AG04449 (cell line): ENCODE results near the gene WIPF2.
"Not testable (repeated sequence)": the region's sequence is repeated elsewhere in the genome, so short reads cannot be mapped to it uniquely, and the experiment has no call there.

Experiments used
- CTCF ChIA-PET: fragments of 350-600 bp; formaldehyde crosslinking; extraction: SDS; loops from one replicate; lab custom pipeline; 2021; ENCODE audit warnings: antibody characterized with exemption; lab: Yijun Ruan, JAX
- POLR2A ChIA-PET: fragments of 400-600, 350-600 bp; formaldehyde crosslinking; extraction: SDS; loops from one replicate; lab custom pipeline; 2020; ENCODE audit warnings: antibody characterized with exemption, inconsistent platforms; lab: Yijun Ruan, JAX
- DNase-seq: peaks from one replicate; pipeline ENCODE4 v3.0.0-alpha.2; 2010; ENCODE audit warnings: low read depth, low spot score
- H3K4me3 ChIP-seq: 2 replicates; pipeline ENCODE4 v1.5.1; 2011; ENCODE audit warnings: low read depth, mild to moderate bottlenecking, control low read depth, low read length
- TF ChIP-seq, protein P1 (sequence below): IDR thresholded peaks from one replicate; pipeline ENCODE4 v1.5.1; 2011; ENCODE audit warnings: mild to moderate bottlenecking, moderate library complexity, low read length, control low read depth, inconsistent platforms; ENCODE audit not compliant: insufficient read depth; ENCODE audit errors: missing control alignments

The WIPF2 gene

DNA sequence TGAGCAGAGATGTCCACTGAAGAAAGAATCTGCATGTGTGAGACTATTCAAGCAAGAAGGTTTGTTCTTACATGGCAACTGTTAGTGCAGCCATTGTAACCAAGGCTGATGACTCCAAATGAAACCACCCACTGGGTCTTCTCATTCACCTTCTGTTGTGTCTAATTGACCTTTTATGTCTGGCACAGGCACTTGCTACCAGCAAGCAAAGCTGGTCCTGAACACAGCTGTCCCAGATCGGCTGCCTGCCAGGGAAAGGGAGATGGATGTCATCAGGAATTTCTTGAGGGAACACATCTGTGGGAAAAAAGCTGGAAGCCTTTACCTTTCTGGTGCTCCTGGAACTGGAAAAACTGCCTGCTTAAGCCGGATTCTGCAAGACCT is 72.2 kb downstream of the WIPF2 start:
- CTCF ChIA-PET = interaction anchor here (1.0 to 13.8 kb wide), 23 partner anchors 10 to 277 kb away, joined by 3 to 290 read pairs (median 6); partner anchors contain the start of genes CSF3, RARA, TOP2A and WIPF2
- DNase-seq = no peak
- no peak overlapping the region for H3K4me3 ChIP-seq
- TF ChIP-seq, protein P1, sequence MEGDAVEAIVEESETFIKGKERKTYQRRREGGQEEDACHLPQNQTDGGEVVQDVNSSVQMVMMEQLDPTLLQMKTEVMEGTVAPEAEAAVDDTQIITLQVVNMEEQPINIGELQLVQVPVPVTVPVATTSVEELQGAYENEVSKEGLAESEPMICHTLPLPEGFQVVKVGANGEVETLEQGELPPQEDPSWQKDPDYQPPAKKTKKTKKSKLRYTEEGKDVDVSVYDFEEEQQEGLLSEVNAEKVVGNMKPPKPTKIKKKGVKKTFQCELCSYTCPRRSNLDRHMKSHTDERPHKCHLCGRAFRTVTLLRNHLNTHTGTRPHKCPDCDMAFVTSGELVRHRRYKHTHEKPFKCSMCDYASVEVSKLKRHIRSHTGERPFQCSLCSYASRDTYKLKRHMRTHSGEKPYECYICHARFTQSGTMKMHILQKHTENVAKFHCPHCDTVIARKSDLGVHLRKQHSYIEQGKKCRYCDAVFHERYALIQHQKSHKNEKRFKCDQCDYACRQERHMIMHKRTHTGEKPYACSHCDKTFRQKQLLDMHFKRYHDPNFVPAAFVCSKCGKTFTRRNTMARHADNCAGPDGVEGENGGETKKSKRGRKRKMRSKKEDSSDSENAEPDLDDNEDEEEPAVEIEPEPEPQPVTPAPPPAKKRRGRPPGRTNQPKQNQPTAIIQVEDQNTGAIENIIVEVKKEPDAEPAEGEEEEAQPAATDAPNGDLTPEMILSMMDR = no peak
- POLR2A ChIA-PET = no interaction called here

DNA sequence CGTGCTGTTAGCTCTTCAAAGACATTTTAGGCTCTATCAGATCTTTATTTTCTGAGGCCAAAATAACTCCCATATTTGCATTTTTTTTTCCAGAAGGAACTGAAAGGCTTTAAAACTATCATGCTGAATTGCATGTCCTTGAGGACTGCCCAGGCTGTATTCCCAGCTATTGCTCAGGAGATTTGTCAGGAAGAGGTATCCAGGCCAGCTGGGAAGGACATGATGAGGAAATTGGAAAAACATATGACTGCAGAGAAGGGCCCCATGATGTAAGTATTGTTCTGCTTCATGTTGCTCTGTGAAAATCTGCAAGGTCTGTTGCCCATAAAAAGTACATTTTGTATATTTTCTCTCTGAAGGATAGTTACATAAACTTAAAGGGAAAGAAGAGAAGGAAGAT is 74.3 kb downstream of the WIPF2 start:
- TF ChIP-seq, protein P1 = no peak
- no peak overlapping the region for H3K4me3 ChIP-seq
- POLR2A ChIA-PET = no interaction called here
- DNase-seq = no peak
- CTCF ChIA-PET = interaction anchor here (0.6 to 13.8 kb wide), 13 partner anchors 8 to 279 kb away, joined by 3 to 290 read pairs (median 28); partner anchors contain the start of genes CSF3, RARA and WIPF2

DNA sequence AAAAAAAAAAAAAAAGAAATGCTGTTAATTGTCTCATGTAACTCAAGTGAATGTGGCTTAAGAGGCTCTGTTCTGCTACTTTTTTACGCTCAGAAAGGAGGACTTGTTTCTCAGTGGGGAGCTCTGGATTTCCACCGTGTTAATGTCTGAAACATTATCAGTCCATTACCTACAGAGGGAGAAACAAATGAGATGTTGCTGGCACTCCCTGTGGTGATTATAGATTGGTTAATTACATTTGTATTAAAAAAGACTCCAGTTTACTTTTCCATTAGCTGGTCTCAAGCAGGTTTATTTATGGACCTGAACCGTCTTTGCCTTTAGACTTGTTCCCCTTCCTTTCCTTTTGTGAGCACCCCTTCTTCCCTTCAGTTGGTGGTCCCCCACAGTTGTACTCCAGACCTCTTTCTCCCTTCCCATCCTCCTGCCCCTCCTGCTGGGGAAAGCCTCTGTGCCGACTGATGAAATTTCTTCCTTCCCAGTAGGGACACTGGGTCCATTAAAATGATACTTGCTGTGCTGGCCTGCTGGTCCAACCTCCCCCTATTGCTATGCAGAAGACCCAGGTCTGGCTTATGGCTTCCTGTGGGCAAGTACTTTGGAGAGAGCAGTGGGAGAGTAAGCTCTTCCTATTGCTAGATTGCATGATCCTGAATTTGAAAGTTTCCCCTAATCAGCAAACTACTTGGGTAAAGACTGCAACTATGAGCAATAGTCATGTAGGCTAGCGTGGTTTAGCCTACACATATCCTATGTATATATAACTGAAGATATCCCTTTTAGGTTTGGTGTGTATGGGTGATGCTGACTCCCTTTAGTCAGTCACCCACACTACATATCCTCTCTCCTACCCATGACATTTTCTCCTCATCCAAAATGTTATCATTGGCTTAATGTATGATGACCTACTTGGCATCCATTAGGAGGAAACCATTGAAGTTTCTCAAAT is 76.7 kb downstream of the WIPF2 start:
- no peak for DNase-seq
- CTCF ChIA-PET = interaction anchor here (0.7 to 17.4 kb wide), 17 partner anchors 6 to 282 kb away, joined by 3 to 649 read pairs (median 6); partner anchors contain the start of genes CASC3, CSF3 and WIPF2
- TF ChIP-seq, protein P1 = no peak
- no peak overlapping the region for H3K4me3 ChIP-seq
- POLR2A ChIA-PET = no interaction called here

DNA sequence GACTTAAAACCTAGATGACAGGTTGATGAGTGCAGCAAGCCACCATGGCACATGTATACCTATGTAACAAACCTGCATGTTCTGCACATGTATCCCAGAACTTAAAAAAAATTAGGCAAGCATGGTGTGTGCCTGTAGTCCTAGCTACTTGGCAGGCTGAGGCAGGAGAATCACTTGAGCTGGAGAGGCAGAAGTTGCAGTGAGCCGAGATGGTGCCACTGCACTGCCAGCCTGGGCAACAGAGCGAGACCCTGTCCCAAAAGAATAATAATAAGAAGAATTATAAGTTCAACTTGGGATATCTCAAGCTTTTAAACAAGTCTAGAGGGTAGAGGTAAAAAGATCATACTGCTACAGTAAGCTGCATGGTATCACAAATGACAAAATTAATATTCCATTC is 78.4 kb downstream of the WIPF2 start:
- POLR2A ChIA-PET = no interaction called here
- H3K4me3 ChIP-seq = no peak overlapping the region
- CTCF ChIA-PET = interaction anchor here (1.4 to 17.4 kb wide), 4 partner anchors 6 to 106 kb away, joined by 5 to 649 read pairs (median 182); partner anchors contain the start of gene CDC6
- TF ChIP-seq, protein P1 = no peak
- no peak for DNase-seq

DNA sequence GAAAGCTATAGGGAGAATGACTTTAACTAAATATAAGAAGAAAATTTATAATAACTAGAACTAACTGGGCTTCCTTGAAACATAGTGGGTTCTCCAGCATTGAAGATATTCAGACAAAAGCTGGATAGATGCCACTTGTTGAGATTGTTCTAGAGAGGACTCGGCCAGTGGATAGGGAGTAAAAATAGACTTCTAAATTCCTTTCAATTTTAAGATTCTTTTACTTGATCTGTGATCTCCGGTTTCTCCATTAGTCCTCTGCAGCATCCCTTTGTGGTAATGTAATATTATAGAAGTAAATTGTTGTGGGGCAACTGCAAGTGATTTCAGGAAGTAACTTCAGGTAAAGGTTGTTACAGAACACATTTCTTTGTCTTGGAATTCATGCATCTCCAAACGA is 79.6 kb downstream of the WIPF2 start:
- CTCF ChIA-PET = interaction anchor here (0.7 to 17.4 kb wide), 16 partner anchors 7 to 264 kb away, joined by 3 to 649 read pairs (median 4); partner anchors contain the start of genes CDC6, RARA, TOP2A and WIPF2
- TF ChIP-seq, protein P1 = no peak
- POLR2A ChIA-PET = interaction anchor here (0.7 kb wide), 2 partner anchors 21 to 90 kb away, joined by 3 to 4 read pairs; no protein-coding TSS in a partner anchor
- DNase-seq = no peak
- no peak overlapping the region for H3K4me3 ChIP-seq

DNA sequence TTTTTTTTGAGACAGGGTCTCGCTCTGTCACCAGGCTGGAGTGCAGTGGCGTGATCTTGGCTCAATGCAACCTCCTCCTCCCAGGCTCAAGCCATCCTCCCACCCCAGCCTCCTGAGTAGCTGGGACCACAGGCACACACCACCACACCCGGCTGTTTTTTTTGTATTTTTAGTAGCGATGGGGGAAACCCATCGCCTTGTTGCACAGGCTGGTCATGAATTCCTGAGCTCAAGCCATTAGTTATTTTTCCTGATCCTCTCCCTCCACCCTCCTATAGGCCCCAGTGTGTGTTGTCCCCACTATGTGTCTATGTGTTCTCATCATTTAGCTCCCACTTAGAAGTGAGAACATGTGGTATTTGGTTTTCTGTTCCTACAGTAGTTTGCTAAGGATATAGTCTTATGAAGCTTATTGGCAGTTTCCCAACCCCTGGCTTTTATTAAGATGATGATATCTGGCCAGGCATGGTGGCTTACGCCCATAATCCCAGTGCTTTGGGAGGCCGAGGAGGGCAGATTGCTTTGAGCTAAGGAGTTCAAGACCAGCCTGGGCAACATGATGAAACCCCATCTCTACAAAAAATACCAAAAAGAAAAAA is 80.2 kb downstream of the WIPF2 start:
- CTCF ChIA-PET = interaction anchor here (0.7 to 17.4 kb wide), 21 partner anchors 8 to 264 kb away, joined by 3 to 649 read pairs (median 4); partner anchors contain the start of genes CDC6, RARA, TOP2A and WIPF2
- not testable (repeated sequence) for DNase-seq, H3K4me3 ChIP-seq
- POLR2A ChIA-PET = interaction anchor here (0.8 kb wide), 1 partner anchor 54 kb away, joined by 6 read pairs; no protein-coding TSS in a partner anchor
